Measurements from ENCODE around the gene PLCB2. TPM values are rescaled to one million over a fixed set of nuclear protein-coding genes. Genes with fewer than 3 reads are reported as not detected.

PLCB2 gene
- total and polyA plus RNA-seq, 2 experiments from 2014 or later, result 9.5 to 13.8 TPM

- TF ChIP-seq ZNF462 (CRISPR knock-in tag; IDR thresholded peaks at IDR 0.05), result no peak
These were observed 22.1 kb upstream of the PLCB2 start (continued) for GRCh38 chr15:40329804-40330203.

DNA sequence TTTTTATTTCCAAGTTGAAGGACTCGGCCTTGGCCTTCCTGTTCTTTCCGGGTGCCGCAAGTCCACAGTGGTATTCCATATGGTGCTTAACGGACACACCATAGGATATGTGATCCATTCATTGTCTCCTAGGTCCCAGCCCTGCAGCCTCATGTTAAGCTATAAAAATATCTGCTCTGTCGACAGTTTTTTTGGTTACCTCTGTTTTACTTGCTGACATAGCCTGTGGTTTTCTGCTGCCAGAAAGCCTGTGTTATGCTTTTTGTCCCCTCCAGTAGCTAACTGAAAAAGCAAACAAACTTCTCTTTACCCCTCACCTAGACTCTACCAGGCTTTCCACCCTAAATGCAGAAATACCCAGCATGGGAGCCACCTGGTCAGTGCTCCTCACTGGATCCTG is 21.0 kb upstream of the PLCB2 start:
- Mint-ChIP-seq H3K9me3 (no peaks in the 10 kb centered on the region), H3K4me3 (peak overlapping the region; percentile 62; the same call in 1 of the 3 replicates), H3K27ac (peak overlapping the region; percentile 22; the same call in 1 of the 2 replicates), H3K4me1 (peaks cover 56% of the 10 kb centered on the region), H3K27me3 (ENCODE audit: insufficient read depth, low read depth, poor library complexity) (peaks cover 14% of the 10 kb centered on the region), H3K36me3 (ENCODE audit: low read depth) (peaks cover 24% of the 10 kb centered on the region)
- ATAC-seq (no peak), DNase-seq (ENCODE audit: low spot score) (no peak)
- Histone ChIP-seq H3F3A (replicated peaks; ENCODE audit: low read depth) (peaks cover 13% of the 10 kb centered on the region; the same call in 1 of the 2 replicates), H3K79me2 (replicated peaks; ENCODE audit: insufficient read depth) (peaks cover 21% of the 10 kb centered on the region), H3K4me3 (no peak overlapping the region; the same call in 1 of the 2 replicates), H3K27ac (ENCODE audit: low read depth) (no peak overlapping the region), H3K27me3 (ENCODE audit: insufficient read depth) (peaks cover 14% of the 10 kb centered on the region), H2AFZ (no peak overlapping the region), H3K4me2 (peak overlapping the region; percentile 89), H4K20me1 (replicated peaks; ENCODE audit: insufficient read depth) (peaks cover 10% of the 10 kb centered on the region), H3K36me3 (ENCODE audit: insufficient read depth) (no peaks in the 10 kb centered on the region), H3K9me2 (ENCODE audit: insufficient read depth) (0 out of 2 replicates have a peak, but pooled peaks cover 2% of the 10 kb centered on the region), H3K4me1 (ENCODE audit: insufficient read depth) (peaks cover 50% of the 10 kb centered on the region)
- TF ChIP-seq, protein P1, sequence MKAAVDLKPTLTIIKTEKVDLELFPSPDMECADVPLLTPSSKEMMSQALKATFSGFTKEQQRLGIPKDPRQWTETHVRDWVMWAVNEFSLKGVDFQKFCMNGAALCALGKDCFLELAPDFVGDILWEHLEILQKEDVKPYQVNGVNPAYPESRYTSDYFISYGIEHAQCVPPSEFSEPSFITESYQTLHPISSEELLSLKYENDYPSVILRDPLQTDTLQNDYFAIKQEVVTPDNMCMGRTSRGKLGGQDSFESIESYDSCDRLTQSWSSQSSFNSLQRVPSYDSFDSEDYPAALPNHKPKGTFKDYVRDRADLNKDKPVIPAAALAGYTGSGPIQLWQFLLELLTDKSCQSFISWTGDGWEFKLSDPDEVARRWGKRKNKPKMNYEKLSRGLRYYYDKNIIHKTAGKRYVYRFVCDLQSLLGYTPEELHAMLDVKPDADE (IDR thresholded peaks at IDR 0.05), result no peak
- no peak for TF ChIP-seq POLR2AphosphoS5 (IDR thresholded peaks at IDR 0.05; ENCODE audit: low read depth)
- TF ChIP-seq CREB1 (CRISPR knock-in tag; IDR thresholded peaks at IDR 0.05; ENCODE audit: low read depth), result no peak
- TF ChIP-seq ZNF331 (CRISPR knock-in tag; IDR thresholded peaks at IDR 0.05; ENCODE audit: low read depth), result no peak
- no peak for TF ChIP-seq STAT1 (IDR thresholded peaks at IDR 0.05; ENCODE audit: unreplicated experiment)
- TF ChIP-seq REST (IDR thresholded peaks at IDR 0.05; ENCODE audit: unreplicated experiment), result no peak
- TF ChIP-seq, protein P2, sequence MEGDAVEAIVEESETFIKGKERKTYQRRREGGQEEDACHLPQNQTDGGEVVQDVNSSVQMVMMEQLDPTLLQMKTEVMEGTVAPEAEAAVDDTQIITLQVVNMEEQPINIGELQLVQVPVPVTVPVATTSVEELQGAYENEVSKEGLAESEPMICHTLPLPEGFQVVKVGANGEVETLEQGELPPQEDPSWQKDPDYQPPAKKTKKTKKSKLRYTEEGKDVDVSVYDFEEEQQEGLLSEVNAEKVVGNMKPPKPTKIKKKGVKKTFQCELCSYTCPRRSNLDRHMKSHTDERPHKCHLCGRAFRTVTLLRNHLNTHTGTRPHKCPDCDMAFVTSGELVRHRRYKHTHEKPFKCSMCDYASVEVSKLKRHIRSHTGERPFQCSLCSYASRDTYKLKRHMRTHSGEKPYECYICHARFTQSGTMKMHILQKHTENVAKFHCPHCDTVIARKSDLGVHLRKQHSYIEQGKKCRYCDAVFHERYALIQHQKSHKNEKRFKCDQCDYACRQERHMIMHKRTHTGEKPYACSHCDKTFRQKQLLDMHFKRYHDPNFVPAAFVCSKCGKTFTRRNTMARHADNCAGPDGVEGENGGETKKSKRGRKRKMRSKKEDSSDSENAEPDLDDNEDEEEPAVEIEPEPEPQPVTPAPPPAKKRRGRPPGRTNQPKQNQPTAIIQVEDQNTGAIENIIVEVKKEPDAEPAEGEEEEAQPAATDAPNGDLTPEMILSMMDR (conservative IDR thresholded peaks at IDR 0.05; ENCODE audit: low read depth in 2 of 2), result no peak

All from GM23338 (cell line).